Upper lobe of right lung (tissue), 1 donor: ENCODE results near the gene TAL1. TPM values are rescaled to one million over a fixed set of nuclear protein-coding genes. Genes with fewer than 3 reads are reported as not detected.

Experiments used
- ATAC-seq: fragments of 200-7000 bp; cut with Tn5 transposase; one replicate; pipeline ENCODE4 v1.9.1; 2020; ENCODE audit warnings: mild to moderate bottlenecking, moderate library complexity
- DNase-seq: peaks from one replicate; pipeline ENCODE4 v3.0.0-alpha.2; 2020
- H3K27ac ChIP-seq: fragments of 200-600 bp; one replicate; pipeline ENCODE4 v1.8.0; 2022
- H3K27me3 ChIP-seq: fragments of 200-600 bp; one replicate; pipeline ENCODE4 v1.8.0; 2022; ENCODE audit warnings: mild to moderate bottlenecking
- H3K36me3 ChIP-seq: fragments of 200-600 bp; one replicate; pipeline ENCODE4 v1.8.0; 2022
- H3K4me1 ChIP-seq: fragments of 200-600 bp; one replicate; pipeline ENCODE4 v1.8.0; 2022
- H3K4me3 ChIP-seq: fragments of 200-600 bp; one replicate; pipeline ENCODE4 v1.8.0; 2022; ENCODE audit warnings: mild to moderate bottlenecking
- H3K9me3 ChIP-seq: fragments of 200-600 bp; one replicate; pipeline ENCODE4 v1.8.0; 2022
- CTCF ChIP-seq: fragments of 200-600 bp; IDR thresholded peaks from one replicate; pipeline ENCODE4 v1.8.0; 2022; ENCODE audit warnings: antibody characterized with exemption
- intact Hi-C: fragments of 100-400 bp; cut with DNase I; formaldehyde crosslinking; loops from one replicate; pipeline ENCODE4 v1.11.0; 2022
- total RNA-seq: library from RNA; stranded (reverse); fragmentation: NEBNext Ultra II Directional; extraction: Animal tissue kit (Norgen Biotek cat#: 25700); gene quantifications from one replicate; pipeline ENCODE4 v1.2.1, GENCODE V29; 2021
- donor health status: DM: no; HTN: yes; CAD: no; lungs with severe emphysema.

TAL1 gene
- total RNA-seq, 1 donor from 2014 or later: 18.3 TPM

GRCh38 chr1:47216278-47217059 is 15.6 kb downstream of the TAL1 start:
- H3K36me3 ChIP-seq: no peaks in the 10 kb centered on the region
- no peaks in the 10 kb centered on the region for H3K27me3 ChIP-seq
- ATAC-seq: no peak
- no peak overlapping the region for H3K4me3 ChIP-seq
- intact Hi-C loops: no loop called here
- DNase-seq: no peak
- peaks cover 3% of the 10 kb centered on the region for H3K4me1 ChIP-seq
- H3K27ac ChIP-seq: no peak overlapping the region
- TF ChIP-seq CTCF: no peak
- no peaks in the 10 kb centered on the region for H3K9me3 ChIP-seq

- Histone ChIP-seq H3K27ac (no peak overlapping the region), H3K4me3 (no peak overlapping the region), H3K27me3 (no peaks in the 10 kb centered on the region), H3K9me3 (no peaks in the 10 kb centered on the region), H3K36me3 (no peaks in the 10 kb centered on the region), H3K4me1 (peaks cover 9% of the 10 kb centered on the region)
- ATAC-seq (no peak), DNase-seq (no peak)
- intact Hi-C loops: no loop called here
- TF ChIP-seq CTCF: no peak
Measured at GRCh38 chr1:47215713-47216112, 16.3 kb downstream of the TAL1 start.

- Histone ChIP-seq H3K4me3 (no peak overlapping the region), H3K27ac (no peak overlapping the region), H3K36me3 (no peaks in the 10 kb centered on the region), H3K27me3 (no peaks in the 10 kb centered on the region), H3K4me1 (peaks cover 9% of the 10 kb centered on the region), H3K9me3 (no peaks in the 10 kb centered on the region)
- no peak for ATAC-seq
- DNase-seq: no peak
- TF ChIP-seq CTCF: no peak
- intact Hi-C loops: no loop called here
Measured at GRCh38 chr1:47214549-47214948, 17.5 kb downstream of the TAL1 start.

- ATAC-seq (no peak), DNase-seq (no peak)
- Histone ChIP-seq H3K36me3 (no peaks in the 10 kb centered on the region), H3K27ac (peak overlapping the region; percentile 66), H3K9me3 (no peaks in the 10 kb centered on the region), H3K4me1 (peaks cover 9% of the 10 kb centered on the region), H3K27me3 (no peaks in the 10 kb centered on the region), H3K4me3 (no peak overlapping the region)
- intact Hi-C loops: no loop called here
- TF ChIP-seq CTCF: no peak
Measured at GRCh38 chr1:47213230-47213963, 18.6 kb downstream of the TAL1 start.

GRCh38 chr1:47212636-47213229 is 19.3 kb downstream of the TAL1 start:
- no peaks in the 10 kb centered on the region for H3K27me3 ChIP-seq
- peaks cover 9% of the 10 kb centered on the region for H3K4me1 ChIP-seq
- DNase-seq (no peak), ATAC-seq (no peak)
- H3K36me3 ChIP-seq: no peaks in the 10 kb centered on the region
- no peaks in the 10 kb centered on the region for H3K9me3 ChIP-seq
- no peak overlapping the region for H3K4me3 ChIP-seq
- H3K27ac ChIP-seq: peak overlapping the region; percentile 66
- intact Hi-C loops: no loop called here
- no peak for TF ChIP-seq CTCF
